ENCODE data around the gene RAB3A. TPM values are rescaled to one million over a fixed set of nuclear protein-coding genes. Genes with fewer than 3 reads are reported as not detected.

RAB3A gene
- total and polyA plus RNA-seq, 9 of the 15 experiments (the other 6 are each of a cell fraction or from before 2014, with no cell fraction given), result 0.17 to 5.1 (median 0.90) TPM; not detected in 1

- TF ChIP-seq SAP30 (IDR thresholded peaks at IDR 0.05; ENCODE audit: borderline replicate concordance, insufficient read depth, low read depth, low read length, poor library complexity, severe bottlenecking) (no peak), ZNF280B (CRISPR knock-in tag; IDR thresholded peaks at IDR 0.05) (no peak), ZFX (CRISPR knock-in tag; IDR thresholded peaks at IDR 0.05) (peak; percentile 83; the same call in 1 of the 2 replicates), RB1 (IDR thresholded peaks at IDR 0.05; ENCODE audit: low read depth) (no peak), CREB3L1 (IDR thresholded peaks at IDR 0.05; ENCODE audit: borderline replicate concordance, low read depth) (no peak), E2F3 (CRISPR knock-in tag; IDR thresholded peaks at IDR 0.05) (peak; percentile 32; the same call in 1 of the 2 replicates), IRF2 (CRISPR knock-in tag; IDR thresholded peaks at IDR 0.05) (no peak), HDGF (IDR thresholded peaks at IDR 0.05) (peak; percentile 66; the same call in 1 of the 2 replicates), HOXB6 (CRISPR knock-in tag; IDR thresholded peaks at IDR 0.05; ENCODE audit: borderline replicate concordance) (no peak), ZNF639 (CRISPR knock-in tag; conservative IDR thresholded peaks at IDR 0.05 in 1 of 2, IDR thresholded peaks at IDR 0.05 in 1 of 2) (no peak), ZNF740 (CRISPR knock-in tag; IDR thresholded peaks at IDR 0.05) (no peak), ZNF740 (tag; IDR thresholded peaks at IDR 0.05) (no peak), CC2D1A (IDR thresholded peaks at IDR 0.05) (no peak), AFF4 (CRISPR knock-in tag; IDR thresholded peaks at IDR 0.05) (no peak), RHOXF2B (CRISPR knock-in tag; conservative IDR thresholded peaks at IDR 0.05) (no peak), SIN3B (IDR thresholded peaks at IDR 0.05; ENCODE audit: low read depth) (no peak), KAT2B (IDR thresholded peaks at IDR 0.05; ENCODE audit: low read depth, low read length) (no peak), ZC3H11A (IDR thresholded peaks at IDR 0.05; ENCODE audit: low read depth, low read length) (no peak), CHD4 (IDR thresholded peaks at IDR 0.05; ENCODE audit: insufficient read depth, insufficient replicate concordance, low read depth, low read length, poor library complexity, severe bottlenecking) (peak; percentile 29)
These were observed 43.3 kb downstream of the RAB3A start (continued) for GRCh38 chr19:18160493-18160970.
